ENCODE measurements around the gene GNG12.

GNG12 gene

DNA sequence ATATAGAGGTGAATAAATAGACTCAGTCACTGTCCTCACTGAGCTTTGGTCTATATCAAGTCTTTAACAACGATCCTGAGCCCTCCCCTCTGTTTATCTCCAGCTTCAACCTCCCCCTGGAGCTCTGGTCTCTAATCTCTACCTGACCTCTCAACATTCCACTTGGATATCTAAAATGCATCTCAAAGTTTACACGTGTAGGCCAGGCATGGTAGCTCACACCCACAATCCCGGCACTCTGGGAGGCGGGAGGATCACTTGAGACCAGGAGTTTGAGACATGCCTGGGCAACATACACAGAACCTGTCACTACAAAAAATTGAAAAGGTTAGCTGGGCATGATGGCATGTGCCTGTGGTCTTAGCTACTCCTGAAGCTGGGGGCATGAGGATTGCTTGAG lies 94.9 kb downstream of the GNG12 start:
- Histone ChIP-seq H2AFZ (ENCODE audit: low read length) (no peak overlapping the region), H3K79me2 (ENCODE audit: insufficient read depth, low read length) (no peaks in the 10 kb centered on the region), H3K36me3 (ENCODE audit: insufficient read depth, low read length) (no peaks in the 10 kb centered on the region), H3K4me2 (ENCODE audit: low read depth, low read length, poor library complexity, severe bottlenecking) (no peak overlapping the region), H3K27me3 (ENCODE audit: insufficient read depth, low read length, poor library complexity, severe bottlenecking) (no peaks in the 10 kb centered on the region), H3K4me1 (ENCODE audit: insufficient read depth, low read length, poor library complexity, severe bottlenecking) (peaks cover 13% of the 10 kb centered on the region), H3K9me3 (ENCODE audit: insufficient read depth, low read depth, low read length) (no peaks in the 10 kb centered on the region), H3K9me2 (replicated peaks; ENCODE audit: low read depth, low read length) (no peaks in the 10 kb centered on the region), H3F3A (ENCODE audit: low read depth) (no peaks in the 10 kb centered on the region), H4K20me1 (ENCODE audit: insufficient read depth, low read length, poor library complexity, severe bottlenecking) (no peaks in the 10 kb centered on the region), H3K9ac (ENCODE audit: low read depth, low read length, poor library complexity, severe bottlenecking) (no peak overlapping the region), H3K4me3 (ENCODE audit: low read length, poor library complexity, severe bottlenecking) (no peak overlapping the region)
- TF ChIP-seq, protein P1, sequence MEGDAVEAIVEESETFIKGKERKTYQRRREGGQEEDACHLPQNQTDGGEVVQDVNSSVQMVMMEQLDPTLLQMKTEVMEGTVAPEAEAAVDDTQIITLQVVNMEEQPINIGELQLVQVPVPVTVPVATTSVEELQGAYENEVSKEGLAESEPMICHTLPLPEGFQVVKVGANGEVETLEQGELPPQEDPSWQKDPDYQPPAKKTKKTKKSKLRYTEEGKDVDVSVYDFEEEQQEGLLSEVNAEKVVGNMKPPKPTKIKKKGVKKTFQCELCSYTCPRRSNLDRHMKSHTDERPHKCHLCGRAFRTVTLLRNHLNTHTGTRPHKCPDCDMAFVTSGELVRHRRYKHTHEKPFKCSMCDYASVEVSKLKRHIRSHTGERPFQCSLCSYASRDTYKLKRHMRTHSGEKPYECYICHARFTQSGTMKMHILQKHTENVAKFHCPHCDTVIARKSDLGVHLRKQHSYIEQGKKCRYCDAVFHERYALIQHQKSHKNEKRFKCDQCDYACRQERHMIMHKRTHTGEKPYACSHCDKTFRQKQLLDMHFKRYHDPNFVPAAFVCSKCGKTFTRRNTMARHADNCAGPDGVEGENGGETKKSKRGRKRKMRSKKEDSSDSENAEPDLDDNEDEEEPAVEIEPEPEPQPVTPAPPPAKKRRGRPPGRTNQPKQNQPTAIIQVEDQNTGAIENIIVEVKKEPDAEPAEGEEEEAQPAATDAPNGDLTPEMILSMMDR (conservative IDR thresholded peaks at IDR 0.05; ENCODE audit: low read length) = no peak
- no peak for TF ChIP-seq EZH2phosphoT487 (IDR thresholded peaks at IDR 0.05; ENCODE audit: borderline replicate concordance)

DNA sequence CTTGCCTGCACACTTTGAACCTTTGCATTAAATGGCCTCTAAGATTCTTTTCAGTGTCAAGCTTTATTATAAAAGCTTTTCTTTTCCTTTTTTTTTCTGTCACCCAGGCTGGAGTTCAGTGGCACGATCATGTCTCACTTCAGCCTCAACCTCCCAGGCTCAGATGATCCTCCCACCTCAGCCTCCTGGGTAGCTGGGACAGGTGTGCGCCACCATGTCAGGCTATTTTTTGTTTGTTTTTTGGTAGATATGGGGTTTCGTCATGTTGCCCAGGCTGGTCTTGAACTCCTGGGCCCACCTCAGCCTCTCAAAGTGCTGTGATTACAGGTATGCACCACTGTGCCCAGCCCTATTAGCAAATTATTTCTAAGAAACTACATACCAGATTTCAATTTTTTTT lies 95.4 kb downstream of the GNG12 start:
- Histone ChIP-seq H3K4me3 (ENCODE audit: low read length, poor library complexity, severe bottlenecking) (no peak overlapping the region), H3F3A (ENCODE audit: low read depth) (no peaks in the 10 kb centered on the region), H3K4me2 (ENCODE audit: low read depth, low read length, poor library complexity, severe bottlenecking) (no peak overlapping the region), H4K20me1 (ENCODE audit: insufficient read depth, low read length, poor library complexity, severe bottlenecking) (no peaks in the 10 kb centered on the region), H2AFZ (ENCODE audit: low read length) (no peak overlapping the region), H3K4me1 (ENCODE audit: insufficient read depth, low read length, poor library complexity, severe bottlenecking) (peaks cover 11% of the 10 kb centered on the region), H3K27me3 (ENCODE audit: insufficient read depth, low read length, poor library complexity, severe bottlenecking) (no peaks in the 10 kb centered on the region), H3K9me2 (replicated peaks; ENCODE audit: low read depth, low read length) (no peaks in the 10 kb centered on the region), H3K79me2 (ENCODE audit: insufficient read depth, low read length) (no peaks in the 10 kb centered on the region), H3K9me3 (ENCODE audit: insufficient read depth, low read depth, low read length) (no peaks in the 10 kb centered on the region), H3K36me3 (ENCODE audit: insufficient read depth, low read length) (no peaks in the 10 kb centered on the region), H3K9ac (ENCODE audit: low read depth, low read length, poor library complexity, severe bottlenecking) (no peak overlapping the region)
- TF ChIP-seq, protein P1 (conservative IDR thresholded peaks at IDR 0.05; ENCODE audit: low read length) = no peak
- no peak for TF ChIP-seq EZH2phosphoT487 (IDR thresholded peaks at IDR 0.05; ENCODE audit: borderline replicate concordance)

DNA sequence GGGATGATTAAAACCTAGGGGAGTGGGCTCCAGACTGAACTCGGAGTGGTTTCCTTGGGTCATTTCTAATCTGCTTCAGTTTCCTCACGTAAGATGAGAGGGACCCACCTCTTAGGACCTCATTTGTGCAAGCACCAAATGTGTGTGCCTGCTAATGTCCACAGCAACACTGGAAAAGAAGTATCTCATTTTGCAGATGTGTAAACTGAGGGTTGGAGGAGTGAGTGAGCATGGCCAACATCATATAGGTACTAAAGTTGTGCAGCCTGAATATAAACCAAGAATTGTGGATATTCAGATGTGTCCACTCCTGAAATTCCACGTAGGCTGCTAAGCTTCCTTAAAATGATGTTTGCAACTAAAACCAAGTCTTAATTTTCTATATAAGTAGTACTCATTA lies 96.5 kb downstream of the GNG12 start:
- TF ChIP-seq, protein P1 (conservative IDR thresholded peaks at IDR 0.05; ENCODE audit: low read length) = no peak
- TF ChIP-seq EZH2phosphoT487 (IDR thresholded peaks at IDR 0.05; ENCODE audit: borderline replicate concordance) = no peak
- Histone ChIP-seq H3F3A (ENCODE audit: low read depth) (no peaks in the 10 kb centered on the region), H3K4me1 (ENCODE audit: insufficient read depth, low read length, poor library complexity, severe bottlenecking) (peaks cover 8% of the 10 kb centered on the region), H3K9me2 (replicated peaks; ENCODE audit: low read depth, low read length) (no peaks in the 10 kb centered on the region), H2AFZ (ENCODE audit: low read length) (peak overlapping the region; percentile 77; the same call in 1 of the 2 replicates), H3K4me3 (ENCODE audit: low read length, poor library complexity, severe bottlenecking) (no peak overlapping the region), H4K20me1 (ENCODE audit: insufficient read depth, low read length, poor library complexity, severe bottlenecking) (no peaks in the 10 kb centered on the region), H3K4me2 (ENCODE audit: low read depth, low read length, poor library complexity, severe bottlenecking) (no peak overlapping the region), H3K9ac (ENCODE audit: low read depth, low read length, poor library complexity, severe bottlenecking) (no peak overlapping the region), H3K9me3 (ENCODE audit: insufficient read depth, low read depth, low read length) (no peaks in the 10 kb centered on the region), H3K36me3 (ENCODE audit: insufficient read depth, low read length) (no peaks in the 10 kb centered on the region), H3K79me2 (ENCODE audit: insufficient read depth, low read length) (no peaks in the 10 kb centered on the region), H3K27me3 (ENCODE audit: insufficient read depth, low read length, poor library complexity, severe bottlenecking) (no peaks in the 10 kb centered on the region)
